GM23248 (cell line): ENCODE results near the gene CD79A. TPM values are rescaled to one million over a fixed set of nuclear protein-coding genes. Genes with fewer than 3 reads are reported as not detected.

Experiments used
- DNase-seq: peaks from one replicate; pipeline ENCODE4 v3.0.0-alpha.2; 2015
- H2AFZ ChIP-seq: fragments of 200-600 bp; sonication (generic); 2 replicates; pipeline ENCODE4 v1.6.1; 2016; ENCODE audit warnings: antibody characterized with exemption
- H3F3A ChIP-seq: fragments of 200-600 bp; sonication (generic); 2 replicates; pipeline ENCODE4 v1.6.1; 2016; ENCODE audit warnings: mild to moderate bottlenecking, antibody characterized with exemption, mixed run types; ENCODE audit not compliant: insufficient read depth
- H3K27ac ChIP-seq: fragments of 200-600 bp; sonication (generic); 2 replicates; pipeline ENCODE4 v1.5.1; 2016; ENCODE audit warnings: mild to moderate bottlenecking
- H3K27me3 ChIP-seq: fragments of 200-600 bp; sonication (generic); replicated peaks from 2 replicates; pipeline ENCODE4 v1.6.1; 2016; ENCODE audit warnings: mild to moderate bottlenecking; ENCODE audit not compliant: insufficient read depth
- H3K36me3 ChIP-seq: fragments of 200-600 bp; sonication (generic); 2 replicates; pipeline ENCODE4 v1.6.1; 2016; ENCODE audit warnings: low read depth, mild to moderate bottlenecking
- H3K4me1 ChIP-seq: fragments of 200-600 bp; sonication (generic); 2 replicates; pipeline ENCODE4 v1.6.1; 2016; ENCODE audit warnings: mild to moderate bottlenecking; ENCODE audit not compliant: insufficient read depth
- H3K4me2 ChIP-seq: fragments of 200-600 bp; sonication (generic); one replicate; pipeline ENCODE4 v1.6.1; 2016; ENCODE audit warnings: mild to moderate bottlenecking; ENCODE audit not compliant: unreplicated experiment
- H3K4me3 ChIP-seq: fragments of 200-600 bp; sonication (generic); 2 replicates; pipeline ENCODE4 v1.5.1; 2016; ENCODE audit warnings: mild to moderate bottlenecking
- H3K79me2 ChIP-seq: fragments of 200-600 bp; sonication (generic); 2 replicates; pipeline ENCODE4 v1.6.1; 2016; ENCODE audit warnings: mild to moderate bottlenecking; ENCODE audit not compliant: insufficient read depth
- H3K9ac ChIP-seq: fragments of 200-600 bp; sonication (generic); 2 replicates; pipeline ENCODE4 v1.6.1; 2016; ENCODE audit warnings: mild to moderate bottlenecking
- H3K9me2 ChIP-seq: fragments of 200-600 bp; sonication (generic); 2 replicates; pipeline ENCODE4 v1.6.1; 2016; ENCODE audit warnings: mixed run types, mild to moderate bottlenecking, moderate library complexity; ENCODE audit not compliant: insufficient read depth
- H3K9me3 ChIP-seq: fragments of 200-600 bp; sonication (generic); one replicate; pipeline ENCODE4 v1.6.1; 2017; ENCODE audit warnings: low read depth
- H4K20me1 ChIP-seq: fragments of 200-600 bp; sonication (generic); 2 replicates; pipeline ENCODE4 v1.6.0; 2016; ENCODE audit not compliant: insufficient read depth
- EZH2 ChIP-seq: fragments of 200-600 bp; sonication (generic); IDR thresholded peaks from 2 replicates; pipeline ENCODE4 v1.6.1; 2018; ENCODE audit warnings: antibody characterized with exemption, mild to moderate bottlenecking; ENCODE audit not compliant: insufficient read depth, poor library complexity, severe bottlenecking
- EZH2phosphoT487 ChIP-seq: fragments of 200-600 bp; sonication (generic); IDR thresholded peaks from 2 replicates; pipeline ENCODE4 v1.6.1; 2018; ENCODE audit warnings: antibody characterized with exemption, moderate library complexity, mild to moderate bottlenecking, low read depth; ENCODE audit not compliant: insufficient read depth
- WGBS, 2 experiments: methylation state at CpG; one replicate each; pipeline ENCODE4 v1.1.6; 2015 to 2017; ENCODE audit warnings: low lambda C conversion rate in 2 of 2, low coverage in 1 of 2; ENCODE audit errors: missing lambda C conversion rate in 2 of 2; 5-methylcytosine and 5-hydroxymethylcytosine counted together
- in situ Hi-C: fragments of 300-500 bp; cut with MboI; formaldehyde crosslinking; loops from 2 replicates; pipeline ENCODE4 v1.15.0; 2020
- polyA plus RNA-seq: library from polyadenylated mRNA; unstranded; fragments of >200 nt; fragmentation: Nextera tagmentation; extraction: Ambion mirVana; gene quantifications from 2 replicates; pipeline ENCODE4 v1.2.1, GENCODE V29; 2016
- total RNA-seq: library from RNA; depleted of rRNA; stranded (reverse); fragments of >200 nt; shearing (Covaris generic); gene quantifications from 2 replicates; pipeline ENCODE4 v1.2.3, GENCODE V29; 2014

The CD79A gene
- total and polyA plus RNA-seq, 2 experiments from 2014 or later, result not detected

- H3K4me1 ChIP-seq, result no peaks in the 10 kb centered on the region
- no peaks in the 10 kb centered on the region for H3K36me3 ChIP-seq
- no peaks in the 10 kb centered on the region for H4K20me1 ChIP-seq
- in situ Hi-C loops, result no loop called here
- 75 to 91% methylated on average over 22 to 30 of the region's 30 CpGs for WGBS, 2 experiments
- H3K79me2 ChIP-seq, result no peaks in the 10 kb centered on the region
- TF ChIP-seq EZH2 (no peak), EZH2phosphoT487 (no peak)
- no peak within 1 kb of the TSS for H3K4me3 ChIP-seq
- no peak within 1 kb of the TSS for H3K9ac ChIP-seq
- no peak within 1 kb of the TSS for H2AFZ ChIP-seq
- no peaks in the 10 kb centered on the region for H3K9me2 ChIP-seq
- no peak for DNase-seq
- no peaks in the 10 kb centered on the region for H3F3A ChIP-seq
- no peak within 1 kb of the TSS for H3K27ac ChIP-seq
- no peaks in the 10 kb centered on the region for H3K9me3 ChIP-seq
- peaks cover 17% of the 10 kb centered on the region for H3K27me3 ChIP-seq
- H3K4me2 ChIP-seq, result no peak within 1 kb of the TSS
Measured at GRCh38 chr19:41844601-41845000, 32.5 kb upstream of the CD79A start, which contains the start of gene LYPD4. Gene LYPD4 (minus strand): TSS chr19:41844683. CDS start chr19:41839285, 5,398 bp downstream.

- Histone ChIP-seq H3K4me3 (no peak within 1 kb of the TSS), H3K9ac (no peak within 1 kb of the TSS), H3K27ac (no peak within 1 kb of the TSS), H3K9me3 (no peaks in the 10 kb centered on the region), H3K4me2 (no peak within 1 kb of the TSS), H3K27me3 (peaks cover 17% of the 10 kb centered on the region), H3K4me1 (no peaks in the 10 kb centered on the region), H2AFZ (no peak within 1 kb of the TSS), H3K36me3 (no peaks in the 10 kb centered on the region), H3K9me2 (no peaks in the 10 kb centered on the region), H4K20me1 (no peaks in the 10 kb centered on the region), H3K79me2 (no peaks in the 10 kb centered on the region), H3F3A (no peaks in the 10 kb centered on the region)
- WGBS, 2 experiments, result 100% methylated on average over 3 of the region's 3 CpGs
- TF ChIP-seq EZH2phosphoT487, result no peak
- no peak for TF ChIP-seq EZH2
- in situ Hi-C loops, result no loop called here
- DNase-seq, result no peak
Measured at GRCh38 chr19:41845001-41845050, 32.3 kb upstream of the CD79A start, which contains the start of gene DMRTC2. Gene DMRTC2 (plus strand): TSS chr19:41845042. CDS start chr19:41847429, 2,387 bp downstream.

DNA sequence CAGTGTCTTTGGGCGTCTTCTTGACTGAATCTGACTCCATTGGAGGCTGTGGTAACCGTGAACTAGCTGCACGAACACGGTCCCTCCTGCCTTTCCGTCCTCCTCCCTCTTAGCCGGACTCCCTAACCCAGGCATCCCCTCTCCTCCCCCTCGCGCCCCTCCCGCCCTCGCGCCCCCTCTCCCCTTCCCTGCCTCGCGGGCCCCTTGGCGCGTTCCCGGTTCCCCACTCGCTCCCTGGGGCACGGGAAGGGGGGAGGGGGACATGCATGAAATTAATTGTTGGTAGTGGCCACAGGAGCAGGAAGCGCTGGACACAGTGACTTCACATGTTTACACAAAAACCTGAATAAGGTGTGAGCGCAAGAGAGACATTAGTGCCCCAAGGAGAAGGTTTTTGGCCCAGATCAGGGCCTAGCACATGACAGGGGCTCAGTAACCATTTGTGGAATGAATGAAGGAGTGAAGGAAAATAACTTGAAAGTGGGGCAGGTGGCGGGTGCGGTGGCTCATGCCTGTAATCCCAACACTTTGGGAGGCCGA is 32.0 kb upstream of the CD79A start:
- H3K36me3 ChIP-seq, result no peaks in the 10 kb centered on the region
- DNase-seq, result no peak
- no peaks in the 10 kb centered on the region for H4K20me1 ChIP-seq
- H3K4me1 ChIP-seq, result no peaks in the 10 kb centered on the region
- no peak overlapping the region for H3K9ac ChIP-seq
- no peaks in the 10 kb centered on the region for H3K79me2 ChIP-seq
- in situ Hi-C loops, result no loop called here
- H3K9me3 ChIP-seq, result no peaks in the 10 kb centered on the region
- H3K27ac ChIP-seq, result no peak overlapping the region
- H3F3A ChIP-seq, result no peaks in the 10 kb centered on the region
- no peak overlapping the region for H2AFZ ChIP-seq
- H3K9me2 ChIP-seq, result no peaks in the 10 kb centered on the region
- no peak for TF ChIP-seq EZH2
- TF ChIP-seq EZH2phosphoT487, result no peak
- no peak overlapping the region for H3K4me3 ChIP-seq
- H3K27me3 ChIP-seq, result peaks cover 17% of the 10 kb centered on the region
- no peak overlapping the region for H3K4me2 ChIP-seq
- 77 to 88% methylated on average over 7 to 23 of the region's 23 CpGs for WGBS, 2 experiments

GRCh38 chr19:41847351-41848105 is 29.6 kb upstream of the CD79A start:
- WGBS, 2 experiments, result 64 to 68% methylated on average over 19 of the region's 19 CpGs
- Histone ChIP-seq H3K9me3 (no peaks in the 10 kb centered on the region), H4K20me1 (no peaks in the 10 kb centered on the region), H3K27ac (no peak overlapping the region), H3K4me2 (no peak overlapping the region), H3K79me2 (no peaks in the 10 kb centered on the region), H2AFZ (no peak overlapping the region), H3K4me1 (no peaks in the 10 kb centered on the region), H3K4me3 (no peak overlapping the region), H3K9me2 (no peaks in the 10 kb centered on the region), H3K36me3 (no peaks in the 10 kb centered on the region), H3K27me3 (peaks cover 26% of the 10 kb centered on the region), H3K9ac (no peak overlapping the region), H3F3A (no peaks in the 10 kb centered on the region)
- TF ChIP-seq EZH2 (no peak), EZH2phosphoT487 (no peak)
- no peak for DNase-seq
- in situ Hi-C loops, result no loop called here
